ENCODE data around the gene VPS8. TPM values are rescaled to one million over a fixed set of nuclear protein-coding genes. Genes with fewer than 3 reads are reported as not detected.

Gene VPS8
- total RNA-seq, 1 experiment from 2014 or later, result 37.6 TPM

DNA sequence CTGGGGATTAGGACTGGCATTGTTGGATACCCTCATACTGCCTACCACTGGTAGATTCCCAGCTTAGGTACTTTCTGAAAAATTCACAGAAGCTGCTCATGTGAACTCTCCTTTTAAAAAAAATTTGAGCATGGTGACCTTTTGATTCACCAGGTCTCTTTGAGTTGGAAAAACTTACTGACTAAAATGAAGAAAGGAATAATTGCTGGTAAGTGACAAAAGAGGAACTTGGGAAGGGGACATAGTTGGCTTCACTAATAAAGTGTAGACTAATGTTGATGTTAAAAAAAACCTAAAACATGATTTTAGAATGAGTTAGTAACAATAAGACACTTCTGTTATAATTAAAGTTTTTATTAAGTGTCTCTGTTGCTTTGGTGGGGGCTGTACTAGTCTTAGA, 8.6 kb downstream of the VPS8 start:
- POLR2A ChIA-PET, result no interaction called here
- H3K27me3 ChIP-seq (ENCODE audit: insufficient read depth, low read length), result no peaks in the 10 kb centered on the region
- H3K9me3 ChIP-seq (ENCODE audit: control insufficient read depth in 1 of 2, insufficient read depth in 1 of 2, low read depth in 1 of 2, low read length in 2 of 2), result no peaks in the 10 kb centered on the region
- no peaks in the 10 kb centered on the region for H3K9me2 ChIP-seq (ENCODE audit: insufficient read depth)
- no peak overlapping the region for H3K4me3 ChIP-seq (replicated peaks in 1 of 2; ENCODE audit: low read depth in 1 of 2, low read length in 2 of 2)
- ATAC-seq (no peak), DNase-seq (ENCODE audit: low read depth, low spot score) (no peak)
- BruUV-seq (replicated peaks), result no TSS peak
- no peak for TF ChIP-seq JUND (IDR thresholded peaks at IDR 0.05)
- TF ChIP-seq SIN3A (IDR thresholded peaks at IDR 0.05; ENCODE audit: low read depth), result no peak
- no peak for TF ChIP-seq EZH2phosphoT487 (IDR thresholded peaks at IDR 0.05; ENCODE audit: borderline replicate concordance)
- TF ChIP-seq ELF1 (IDR thresholded peaks at IDR 0.05; ENCODE audit: borderline replicate concordance, low read depth), result no peak
- TF ChIP-seq, protein P1, sequence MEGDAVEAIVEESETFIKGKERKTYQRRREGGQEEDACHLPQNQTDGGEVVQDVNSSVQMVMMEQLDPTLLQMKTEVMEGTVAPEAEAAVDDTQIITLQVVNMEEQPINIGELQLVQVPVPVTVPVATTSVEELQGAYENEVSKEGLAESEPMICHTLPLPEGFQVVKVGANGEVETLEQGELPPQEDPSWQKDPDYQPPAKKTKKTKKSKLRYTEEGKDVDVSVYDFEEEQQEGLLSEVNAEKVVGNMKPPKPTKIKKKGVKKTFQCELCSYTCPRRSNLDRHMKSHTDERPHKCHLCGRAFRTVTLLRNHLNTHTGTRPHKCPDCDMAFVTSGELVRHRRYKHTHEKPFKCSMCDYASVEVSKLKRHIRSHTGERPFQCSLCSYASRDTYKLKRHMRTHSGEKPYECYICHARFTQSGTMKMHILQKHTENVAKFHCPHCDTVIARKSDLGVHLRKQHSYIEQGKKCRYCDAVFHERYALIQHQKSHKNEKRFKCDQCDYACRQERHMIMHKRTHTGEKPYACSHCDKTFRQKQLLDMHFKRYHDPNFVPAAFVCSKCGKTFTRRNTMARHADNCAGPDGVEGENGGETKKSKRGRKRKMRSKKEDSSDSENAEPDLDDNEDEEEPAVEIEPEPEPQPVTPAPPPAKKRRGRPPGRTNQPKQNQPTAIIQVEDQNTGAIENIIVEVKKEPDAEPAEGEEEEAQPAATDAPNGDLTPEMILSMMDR (IDR thresholded peaks at IDR 0.05 in 2 of 3, conservative IDR thresholded peaks at IDR 0.05 in 1 of 3; ENCODE audit: borderline replicate concordance in 1 of 3, insufficient read depth in 1 of 3, low read depth in 2 of 3, low read length in 2 of 3), result no peak
- no peak overlapping the region for H3K4me2 ChIP-seq (ENCODE audit: low read length)
- CTCF ChIA-PET, result no interaction called here
- H3K4me1 ChIP-seq (ENCODE audit: control insufficient read depth in 1 of 2, insufficient read depth in 2 of 2, low read length in 2 of 2), result no peaks in the 10 kb centered on the region
- H3K79me2 ChIP-seq (ENCODE audit: insufficient read depth, low read length), result no peaks in the 10 kb centered on the region
- H3K36me3 ChIP-seq (ENCODE audit: control insufficient read depth in 1 of 2, insufficient read depth in 2 of 2, low read length in 2 of 2), result no peaks in the 10 kb centered on the region
- H4K20me1 ChIP-seq (ENCODE audit: insufficient read depth), result no peaks in the 10 kb centered on the region
- intact Hi-C loops (cut with micrococcal nuclease), result no loop called here
- no peak overlapping the region for H3K9ac ChIP-seq (ENCODE audit: low read length)
- H2AFZ ChIP-seq (ENCODE audit: low read depth, low read length, poor library complexity, severe bottlenecking), result no peak overlapping the region
- RAD21 ChIA-PET (ENCODE audit: low non-redundant PET in 1 of 2, low total read pairs in 2 of 2, uncharacterized antibody in 2 of 2, unreplicated experiment in 2 of 2), result no interaction called here
- no peak overlapping the region for H3K27ac ChIP-seq (ENCODE audit: low read depth, low read length)

DNA sequence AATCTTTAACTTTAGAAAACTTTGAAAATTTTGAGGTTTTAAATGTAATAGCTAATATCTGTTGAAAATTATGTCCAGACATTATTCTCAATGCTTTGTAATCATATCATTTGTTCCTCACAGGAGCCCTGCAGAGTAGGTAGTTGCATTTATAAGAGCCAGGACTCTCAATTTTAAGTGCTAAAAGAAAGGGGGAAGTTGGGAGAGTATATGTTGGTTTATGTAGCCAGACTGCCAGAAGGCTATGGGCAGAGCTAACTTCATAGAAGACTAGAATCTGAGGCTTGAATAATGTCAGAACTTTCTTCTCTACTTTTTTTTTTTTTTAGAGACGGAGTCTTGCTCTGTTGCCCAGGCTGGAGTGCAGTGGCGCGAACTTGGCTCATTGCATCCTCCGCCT, 9.1 kb downstream of the VPS8 start:
- no peaks in the 10 kb centered on the region for H3K36me3 ChIP-seq (ENCODE audit: control insufficient read depth in 1 of 2, insufficient read depth in 2 of 2, low read length in 2 of 2)
- H4K20me1 ChIP-seq (ENCODE audit: insufficient read depth), result no peaks in the 10 kb centered on the region
- no peaks in the 10 kb centered on the region for H3K27me3 ChIP-seq (ENCODE audit: insufficient read depth, low read length)
- H3K4me1 ChIP-seq (ENCODE audit: control insufficient read depth in 1 of 2, insufficient read depth in 2 of 2, low read length in 2 of 2), result no peaks in the 10 kb centered on the region
- no peaks in the 10 kb centered on the region for H3K9me3 ChIP-seq (ENCODE audit: control insufficient read depth in 1 of 2, insufficient read depth in 1 of 2, low read depth in 1 of 2, low read length in 2 of 2)
- no peak for DNase-seq (ENCODE audit: low read depth, low spot score)
- no peak overlapping the region for H3K27ac ChIP-seq (ENCODE audit: low read depth, low read length)
- no TSS peak for BruUV-seq (replicated peaks)
- RAD21 ChIA-PET (ENCODE audit: low non-redundant PET in 1 of 2, low total read pairs in 2 of 2, uncharacterized antibody in 2 of 2, unreplicated experiment in 2 of 2), result no interaction called here
- ATAC-seq, result no peak
- no peaks in the 10 kb centered on the region for H3K9me2 ChIP-seq (ENCODE audit: insufficient read depth)
- intact Hi-C loops (cut with micrococcal nuclease), result no loop called here
- H2AFZ ChIP-seq (ENCODE audit: low read depth, low read length, poor library complexity, severe bottlenecking), result no peak overlapping the region
- no peak overlapping the region for H3K4me3 ChIP-seq (replicated peaks in 1 of 2; ENCODE audit: low read depth in 1 of 2, low read length in 2 of 2)
- no peak overlapping the region for H3K9ac ChIP-seq (ENCODE audit: low read length)
- POLR2A ChIA-PET, result no interaction called here
- H3K79me2 ChIP-seq (ENCODE audit: insufficient read depth, low read length), result no peaks in the 10 kb centered on the region
- TF ChIP-seq EGR1 (IDR thresholded peaks at IDR 0.05; ENCODE audit: low read depth) (no peak), YY1 (IDR thresholded peaks at IDR 0.05; ENCODE audit: extremely low read depth, insufficient replicate concordance, low read depth, low read length) (no peak), FOSL1 (IDR thresholded peaks at IDR 0.05; ENCODE audit: low read depth) (no peak), POLR2AphosphoS5 (IDR thresholded peaks at IDR 0.05; ENCODE audit: low read depth, low read length) (no peak), RAD21 (IDR thresholded peaks at IDR 0.05; ENCODE audit: low read depth) (no peak), ZFX (IDR thresholded peaks at IDR 0.05) (no peak), TCF7L2 (IDR thresholded peaks at IDR 0.05; ENCODE audit: borderline replicate concordance, extremely low read depth, insufficient read depth, insufficient read length) (no peak), SP1 (IDR thresholded peaks at IDR 0.05; ENCODE audit: low read depth) (no peak), POLR2A (IDR thresholded peaks at IDR 0.05; ENCODE audit: borderline replicate concordance, extremely low read depth, insufficient read depth, insufficient read length) (no peak)
- TF ChIP-seq, protein P2, sequence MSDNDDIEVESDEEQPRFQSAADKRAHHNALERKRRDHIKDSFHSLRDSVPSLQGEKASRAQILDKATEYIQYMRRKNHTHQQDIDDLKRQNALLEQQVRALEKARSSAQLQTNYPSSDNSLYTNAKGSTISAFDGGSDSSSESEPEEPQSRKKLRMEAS (IDR thresholded peaks at IDR 0.05), result no peak
- TF ChIP-seq, protein P3, sequence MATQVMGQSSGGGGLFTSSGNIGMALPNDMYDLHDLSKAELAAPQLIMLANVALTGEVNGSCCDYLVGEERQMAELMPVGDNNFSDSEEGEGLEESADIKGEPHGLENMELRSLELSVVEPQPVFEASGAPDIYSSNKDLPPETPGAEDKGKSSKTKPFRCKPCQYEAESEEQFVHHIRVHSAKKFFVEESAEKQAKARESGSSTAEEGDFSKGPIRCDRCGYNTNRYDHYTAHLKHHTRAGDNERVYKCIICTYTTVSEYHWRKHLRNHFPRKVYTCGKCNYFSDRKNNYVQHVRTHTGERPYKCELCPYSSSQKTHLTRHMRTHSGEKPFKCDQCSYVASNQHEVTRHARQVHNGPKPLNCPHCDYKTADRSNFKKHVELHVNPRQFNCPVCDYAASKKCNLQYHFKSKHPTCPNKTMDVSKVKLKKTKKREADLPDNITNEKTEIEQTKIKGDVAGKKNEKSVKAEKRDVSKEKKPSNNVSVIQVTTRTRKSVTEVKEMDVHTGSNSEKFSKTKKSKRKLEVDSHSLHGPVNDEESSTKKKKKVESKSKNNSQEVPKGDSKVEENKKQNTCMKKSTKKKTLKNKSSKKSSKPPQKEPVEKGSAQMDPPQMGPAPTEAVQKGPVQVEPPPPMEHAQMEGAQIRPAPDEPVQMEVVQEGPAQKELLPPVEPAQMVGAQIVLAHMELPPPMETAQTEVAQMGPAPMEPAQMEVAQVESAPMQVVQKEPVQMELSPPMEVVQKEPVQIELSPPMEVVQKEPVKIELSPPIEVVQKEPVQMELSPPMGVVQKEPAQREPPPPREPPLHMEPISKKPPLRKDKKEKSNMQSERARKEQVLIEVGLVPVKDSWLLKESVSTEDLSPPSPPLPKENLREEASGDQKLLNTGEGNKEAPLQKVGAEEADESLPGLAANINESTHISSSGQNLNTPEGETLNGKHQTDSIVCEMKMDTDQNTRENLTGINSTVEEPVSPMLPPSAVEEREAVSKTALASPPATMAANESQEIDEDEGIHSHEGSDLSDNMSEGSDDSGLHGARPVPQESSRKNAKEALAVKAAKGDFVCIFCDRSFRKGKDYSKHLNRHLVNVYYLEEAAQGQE (IDR thresholded peaks at IDR 0.05; ENCODE audit: low read depth), result no peak
- TF ChIP-seq, protein P4, sequence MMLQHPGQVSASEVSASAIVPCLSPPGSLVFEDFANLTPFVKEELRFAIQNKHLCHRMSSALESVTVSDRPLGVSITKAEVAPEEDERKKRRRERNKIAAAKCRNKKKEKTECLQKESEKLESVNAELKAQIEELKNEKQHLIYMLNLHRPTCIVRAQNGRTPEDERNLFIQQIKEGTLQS (IDR thresholded peaks at IDR 0.05), result no peak
- CTCF ChIA-PET, result no interaction called here
- no peak overlapping the region for H3K4me2 ChIP-seq (ENCODE audit: low read length)

All from HCT116 (cell line).